ENCODE measurements around the gene C15orf39.
"Not testable (repeated sequence)": the region's sequence is repeated elsewhere in the genome, so short reads cannot be mapped to it uniquely, and the experiment has no call there.

The C15orf39 gene

DNA sequence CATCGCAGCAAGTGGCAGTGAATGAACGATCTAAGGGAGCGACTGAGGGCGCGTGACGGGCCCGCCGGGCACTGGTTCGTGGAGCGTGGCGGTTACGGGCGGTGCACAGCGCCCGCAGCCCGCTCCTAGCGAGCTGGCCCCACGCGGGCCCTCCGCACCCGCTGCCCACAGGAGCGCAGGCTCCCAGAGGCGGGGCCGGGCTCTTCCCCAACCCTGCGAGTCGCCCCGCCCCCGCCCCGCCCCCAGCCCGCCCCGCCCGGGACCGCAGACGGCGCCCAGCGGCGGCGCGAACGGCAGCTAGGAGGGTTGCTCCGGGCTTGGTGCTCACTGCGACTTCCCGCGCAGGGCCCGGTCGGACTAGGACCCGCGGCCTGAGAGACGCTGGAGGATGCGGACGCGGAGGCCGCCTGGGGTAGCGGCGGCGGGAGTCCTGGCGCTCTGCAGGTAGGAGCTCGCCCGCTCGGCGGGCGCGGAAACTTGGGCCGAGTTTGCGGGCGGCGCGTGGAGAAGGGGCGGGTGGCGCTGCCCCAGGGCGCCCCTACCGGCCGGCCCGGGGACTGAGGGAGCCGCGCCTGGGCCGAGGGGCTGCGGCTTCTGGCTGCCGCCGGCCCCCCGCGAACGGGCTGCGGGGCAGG is at the start of gene C15orf39:
Gene C15orf39 (plus strand): TSS at position 267 of the 635 bp plus-strand sequence. CDS start 4,167 bp downstream, outside the sequence.
- DNase-seq (ENCODE audit: low read depth): peak; percentile 61

GRCh38 chr15:75152382-75153079 is 49.2 kb upstream of the C15orf39 start:
- no peak for DNase-seq (ENCODE audit: low read depth)

DNA sequence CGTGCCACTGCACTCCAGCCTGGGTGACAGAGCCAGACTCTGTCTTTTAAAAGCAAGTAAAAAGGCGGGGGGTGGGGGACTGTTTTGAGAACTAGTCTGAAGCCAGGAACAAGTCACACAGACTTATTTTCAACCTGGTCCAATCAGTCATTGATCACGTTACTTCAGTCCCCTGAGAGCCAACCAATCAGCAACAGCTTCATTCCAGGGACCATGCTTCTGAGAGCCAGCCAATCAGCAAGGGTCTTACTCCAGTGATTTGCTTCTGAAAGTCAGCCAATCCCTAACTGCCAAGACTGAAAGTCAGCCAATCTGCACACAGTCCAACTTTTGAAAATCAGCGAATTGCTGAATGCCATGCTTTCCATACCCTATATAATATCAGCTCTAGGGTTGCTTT is 48.6 kb upstream of the C15orf39 start:
- DNase-seq (ENCODE audit: low read depth): no peak

GRCh38 chr15:75153565-75154276 is 48.0 kb upstream of the C15orf39 start:
- no peak for DNase-seq (ENCODE audit: low read depth)

GRCh38 chr15:75154461-75155062 is 47.1 kb upstream of the C15orf39 start:
- DNase-seq (ENCODE audit: low read depth): no peak

DNA sequence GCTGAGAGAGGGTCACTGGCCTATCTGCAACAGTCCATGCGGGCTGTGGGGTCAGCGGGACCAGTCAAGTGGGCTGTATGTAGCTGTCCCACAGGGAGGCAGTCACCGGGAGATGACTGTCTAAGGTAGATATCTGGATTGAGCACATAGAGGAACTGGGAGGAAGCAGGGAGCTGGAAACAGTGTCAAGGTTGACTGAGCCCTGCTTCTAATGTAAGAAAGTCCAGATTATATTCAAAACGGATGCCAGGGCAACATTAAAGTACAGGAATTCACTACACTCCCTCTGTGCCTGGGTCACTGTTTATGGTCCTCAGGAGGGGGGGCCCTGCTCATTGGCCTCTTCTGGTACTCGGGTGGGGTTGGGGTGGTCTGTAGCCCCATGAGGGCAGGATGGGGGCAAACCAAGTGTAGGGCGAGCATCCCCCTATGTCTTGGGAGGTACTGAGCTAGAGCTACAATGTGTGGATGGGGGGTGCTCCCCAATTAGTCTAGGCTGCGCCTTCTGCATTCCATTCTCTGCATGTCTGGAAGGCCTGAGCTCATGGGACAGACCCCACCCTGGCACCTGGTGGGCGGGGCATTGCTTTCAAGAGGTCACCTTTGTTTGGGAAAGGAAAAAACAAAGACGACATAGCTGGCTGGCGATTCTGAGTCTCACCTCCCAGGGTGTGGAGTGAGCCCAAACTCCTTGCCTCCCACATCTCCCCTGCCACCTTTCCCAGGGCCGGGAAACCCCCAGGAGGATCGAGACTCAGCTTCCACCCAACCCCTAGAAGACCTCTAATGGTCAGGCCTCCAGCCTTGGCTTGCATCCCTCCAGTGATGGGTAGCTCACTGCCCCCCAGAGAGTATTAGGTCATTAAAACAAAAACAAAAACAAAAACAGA is 45.1 kb upstream of the C15orf39 start:
- no peak for DNase-seq (ENCODE audit: low read depth)

- no peak for DNase-seq (ENCODE audit: low read depth)
Measured at GRCh38 chr15:75158402-75158801, 43.3 kb upstream of the C15orf39 start.

- DNase-seq (ENCODE audit: low read depth): no peak
Measured at GRCh38 chr15:75159244-75159643, 42.4 kb upstream of the C15orf39 start.

GRCh38 chr15:75161106-75161916 is 40.4 kb upstream of the C15orf39 start:
- no peak for DNase-seq (ENCODE audit: low read depth)

- no peak for DNase-seq (ENCODE audit: low read depth)
Measured at GRCh38 chr15:75161917-75162414, 39.7 kb upstream of the C15orf39 start.

DNA sequence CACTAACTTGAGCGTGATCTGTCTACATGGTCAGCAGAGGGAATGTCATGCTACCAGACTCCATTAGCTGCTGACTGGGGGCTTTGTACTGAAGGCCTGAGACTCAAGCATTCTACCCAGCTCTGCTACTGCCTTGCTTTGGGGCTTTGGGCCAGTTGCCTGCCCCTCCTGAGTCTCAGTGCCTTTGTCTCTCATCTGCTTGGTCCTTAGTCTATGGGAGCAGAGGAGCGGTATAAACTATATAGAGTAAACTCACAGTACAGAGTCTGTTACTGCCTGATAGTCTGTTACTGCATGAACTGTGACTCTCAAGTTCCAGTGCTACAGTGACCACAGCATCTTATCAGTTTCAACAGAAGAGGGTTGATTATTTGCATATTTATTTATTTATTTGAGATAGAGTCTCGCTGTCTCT is 38.5 kb upstream of the C15orf39 start:
- DNase-seq (ENCODE audit: low read depth): no peak

DNA sequence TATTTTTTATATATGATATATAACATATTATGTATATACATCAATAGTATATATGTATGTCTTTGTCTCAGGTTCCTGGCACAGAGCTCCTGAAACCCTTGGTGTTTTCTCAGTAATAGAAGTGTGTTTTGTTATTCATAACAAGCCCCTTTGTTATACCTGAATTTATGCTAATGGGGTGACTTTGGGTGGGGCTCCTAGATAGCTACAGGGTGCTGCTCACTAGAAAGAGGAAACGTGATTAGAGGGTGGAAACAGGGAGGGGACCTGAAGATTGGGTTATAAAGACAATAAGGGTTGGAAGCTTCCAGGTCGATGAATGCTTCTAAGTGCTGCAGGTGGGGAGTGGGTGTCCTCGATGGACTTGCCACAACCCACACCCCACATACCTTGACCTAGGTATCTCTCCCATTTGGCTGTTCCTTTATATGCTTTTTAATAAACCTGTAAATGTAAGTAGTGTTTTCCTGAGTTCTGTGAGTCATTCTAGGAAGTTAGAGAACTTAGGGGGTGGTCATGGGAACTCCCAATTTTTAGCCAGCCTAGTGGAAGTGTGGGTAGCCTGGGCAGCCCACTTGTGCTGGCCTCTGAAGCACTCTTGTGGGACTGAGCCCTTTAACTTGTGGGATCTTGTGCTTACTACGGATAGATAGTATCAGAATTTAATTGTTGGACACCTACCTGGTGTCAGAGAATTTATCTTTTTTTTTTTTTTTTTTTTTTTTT is 36.9 kb upstream of the C15orf39 start:
- DNase-seq (ENCODE audit: low read depth): no peak

DNA sequence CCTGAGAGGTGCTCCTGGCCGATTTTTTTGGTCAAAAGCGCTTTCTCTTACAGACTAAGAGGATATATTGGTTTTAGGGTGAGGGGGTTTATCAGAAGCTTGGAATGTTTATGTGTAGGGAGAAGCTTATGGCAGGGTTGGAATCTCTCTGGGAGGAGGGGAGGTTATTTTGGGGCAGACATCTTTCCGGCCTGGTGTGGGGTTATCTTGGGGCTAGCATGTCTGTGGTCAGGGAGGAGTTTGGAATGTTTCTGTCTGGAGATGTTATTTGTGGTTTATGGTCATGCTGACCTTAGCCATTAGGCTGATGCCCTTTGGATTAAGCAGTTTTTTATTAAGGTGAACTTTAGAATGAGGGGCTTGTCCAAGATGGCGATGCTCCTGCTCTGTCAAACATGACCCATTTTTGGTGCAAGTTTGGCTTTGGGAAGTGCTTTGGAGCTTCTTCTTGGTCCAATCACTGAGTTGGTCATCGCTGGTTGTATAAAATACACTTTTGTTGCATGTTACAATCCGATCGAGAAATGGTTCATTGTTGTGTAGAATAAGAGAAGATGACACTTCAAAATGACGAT is 35.1 kb upstream of the C15orf39 start:
- not testable (repeated sequence) for DNase-seq (ENCODE audit: low read depth)

- DNase-seq (ENCODE audit: low read depth): no peak
Measured at GRCh38 chr15:75167588-75168350, 33.9 kb upstream of the C15orf39 start.

GRCh38 chr15:75168374-75168773 is 33.3 kb upstream of the C15orf39 start:
- DNase-seq (ENCODE audit: low read depth): no peak

DNA sequence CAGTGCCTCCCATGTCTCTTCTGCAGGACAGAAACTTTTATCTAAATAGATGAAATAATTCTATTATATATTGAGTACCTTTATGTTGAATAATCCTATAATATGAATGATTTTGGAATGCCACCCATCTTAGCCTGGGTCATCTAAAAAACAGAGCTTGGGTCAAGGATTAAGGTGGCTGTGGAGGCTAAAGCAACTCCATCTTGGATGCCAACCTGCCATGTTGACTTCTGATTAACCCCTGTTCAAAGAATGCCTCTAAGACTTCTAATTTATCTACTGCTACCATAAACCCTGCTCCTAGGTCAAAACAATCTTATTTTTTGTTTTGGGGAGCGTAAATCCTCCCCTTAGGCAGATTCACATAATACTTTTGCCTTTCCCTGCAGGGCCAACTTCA is 31.5 kb upstream of the C15orf39 start:
- DNase-seq (ENCODE audit: low read depth): no peak

- DNase-seq (ENCODE audit: low read depth): no peak
Measured at GRCh38 chr15:75170711-75171341, 30.9 kb upstream of the C15orf39 start.

GRCh38 chr15:75171408-75171807 is 30.3 kb upstream of the C15orf39 start:
- DNase-seq (ENCODE audit: low read depth): no peak
